Mesothelial cell of epicardium (in vitro differentiated cells): ENCODE measurements around the gene IPO7. TPM values are rescaled to one million over a fixed set of nuclear protein-coding genes. Genes with fewer than 3 reads are reported as not detected.

Source experiments
- DNase-seq, 2 experiments: peaks; one replicate each; pipeline ENCODE4 v3.0.0; 2021; ENCODE audit warnings: low spot score in 2 of 2; ENCODE audit not compliant: unreplicated experiment in 2 of 2
- H3K27ac Mint-ChIP-seq: 2 replicates; pipeline ENCODE4 v1.8.0; 2021; ENCODE audit warnings: mixed read lengths
- H3K27me3 Mint-ChIP-seq: 2 replicates; pipeline ENCODE4 v1.8.0; 2021; ENCODE audit warnings: low read depth, mixed read lengths
- H3K36me3 Mint-ChIP-seq: 2 replicates; pipeline ENCODE4 v1.8.0; 2021; ENCODE audit warnings: mixed read lengths
- H3K4me1 Mint-ChIP-seq: 2 replicates; pipeline ENCODE4 v1.8.0; 2021; ENCODE audit warnings: mixed read lengths
- H3K4me3 Mint-ChIP-seq: 2 replicates; pipeline ENCODE4 v1.8.0; 2021; ENCODE audit warnings: mild to moderate bottlenecking, moderate library complexity, mixed read lengths
- H3K9me3 Mint-ChIP-seq: 2 replicates; pipeline ENCODE4 v1.8.0; 2021; ENCODE audit warnings: mixed read lengths
- total RNA-seq: library from RNA; stranded (reverse); gene quantifications from 3 replicates; pipeline ENCODE4 v1.2.1, GENCODE V29; 2021
- TF ChIP-seq, protein P1 (sequence below): fragments of 200-600 bp; sonication (generic); IDR thresholded peaks from one replicate; pipeline ENCODE4 v1.5.0; 2021; ENCODE audit warnings: antibody characterized with exemption; ENCODE audit not compliant: unreplicated experiment

The IPO7 gene
- total RNA-seq, 1 donor from 2014 or later, result 123 TPM

- peak; percentile 97 to 100 for DNase-seq
- Mint-ChIP-seq H3K4me1 (peaks cover 19% of the 10 kb centered on the region), H3K27me3 (no peaks in the 10 kb centered on the region), H3K4me3 (peak within 1 kb of the TSS; percentile 94), H3K36me3 (peaks cover 9% of the 10 kb centered on the region), H3K27ac (peak within 1 kb of the TSS; percentile 99), H3K9me3 (peaks cover 4% of the 10 kb centered on the region)
- TF ChIP-seq, protein P1, sequence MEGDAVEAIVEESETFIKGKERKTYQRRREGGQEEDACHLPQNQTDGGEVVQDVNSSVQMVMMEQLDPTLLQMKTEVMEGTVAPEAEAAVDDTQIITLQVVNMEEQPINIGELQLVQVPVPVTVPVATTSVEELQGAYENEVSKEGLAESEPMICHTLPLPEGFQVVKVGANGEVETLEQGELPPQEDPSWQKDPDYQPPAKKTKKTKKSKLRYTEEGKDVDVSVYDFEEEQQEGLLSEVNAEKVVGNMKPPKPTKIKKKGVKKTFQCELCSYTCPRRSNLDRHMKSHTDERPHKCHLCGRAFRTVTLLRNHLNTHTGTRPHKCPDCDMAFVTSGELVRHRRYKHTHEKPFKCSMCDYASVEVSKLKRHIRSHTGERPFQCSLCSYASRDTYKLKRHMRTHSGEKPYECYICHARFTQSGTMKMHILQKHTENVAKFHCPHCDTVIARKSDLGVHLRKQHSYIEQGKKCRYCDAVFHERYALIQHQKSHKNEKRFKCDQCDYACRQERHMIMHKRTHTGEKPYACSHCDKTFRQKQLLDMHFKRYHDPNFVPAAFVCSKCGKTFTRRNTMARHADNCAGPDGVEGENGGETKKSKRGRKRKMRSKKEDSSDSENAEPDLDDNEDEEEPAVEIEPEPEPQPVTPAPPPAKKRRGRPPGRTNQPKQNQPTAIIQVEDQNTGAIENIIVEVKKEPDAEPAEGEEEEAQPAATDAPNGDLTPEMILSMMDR, result no peak
Measured at GRCh38 chr11:9460322-9461062, 76.0 kb downstream of the IPO7 start, which contains the start of gene ZNF143. Gene ZNF143, plus strand, starts transcription at chr11:9461012. Its CDS starts 10,297 bp downstream, at chr11:9471309.

DNA sequence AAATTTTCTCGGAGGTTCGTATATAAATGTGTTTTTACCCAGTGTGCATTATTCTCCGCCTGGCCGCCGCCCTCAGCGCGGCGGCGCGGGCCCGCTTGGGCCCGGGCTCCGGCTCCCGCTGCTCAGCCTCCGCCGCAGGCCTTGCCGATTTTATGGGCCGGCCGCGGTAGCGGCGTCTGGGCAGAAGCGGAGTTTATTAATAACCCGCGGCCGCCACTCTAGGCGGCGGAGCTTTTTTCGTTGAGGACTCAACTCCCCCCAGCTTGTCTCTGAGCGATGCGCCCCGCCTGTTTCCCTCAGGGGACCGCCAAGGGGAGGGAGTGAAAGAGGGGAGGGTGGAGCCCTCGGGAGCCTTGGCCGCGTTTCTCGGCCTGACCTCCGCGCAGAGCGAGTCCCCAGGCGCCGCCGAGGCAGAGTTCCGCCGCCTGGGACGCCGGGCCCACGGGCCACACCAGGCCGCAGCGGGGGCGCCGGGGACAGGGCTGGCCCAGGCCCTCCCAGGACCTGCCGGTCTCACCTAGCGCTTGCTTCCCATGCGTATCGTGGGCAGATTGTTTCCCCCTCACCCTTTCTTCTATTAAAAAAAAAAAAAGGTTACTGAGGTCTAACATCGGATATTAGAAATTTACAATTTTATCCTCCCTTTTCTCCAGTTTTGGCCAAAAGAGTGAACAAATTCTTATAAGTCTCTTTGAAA, 76.8 kb downstream of the IPO7 start:
- Mint-ChIP-seq H3K36me3 (peaks cover 7% of the 10 kb centered on the region), H3K9me3 (peaks cover 4% of the 10 kb centered on the region), H3K4me1 (peaks cover 19% of the 10 kb centered on the region), H3K27me3 (no peaks in the 10 kb centered on the region), H3K27ac (peak overlapping the region; percentile 99), H3K4me3 (peak overlapping the region; percentile 94)
- DNase-seq, result peak; percentile 65 to 81
- TF ChIP-seq, protein P1, result no peak

DNA sequence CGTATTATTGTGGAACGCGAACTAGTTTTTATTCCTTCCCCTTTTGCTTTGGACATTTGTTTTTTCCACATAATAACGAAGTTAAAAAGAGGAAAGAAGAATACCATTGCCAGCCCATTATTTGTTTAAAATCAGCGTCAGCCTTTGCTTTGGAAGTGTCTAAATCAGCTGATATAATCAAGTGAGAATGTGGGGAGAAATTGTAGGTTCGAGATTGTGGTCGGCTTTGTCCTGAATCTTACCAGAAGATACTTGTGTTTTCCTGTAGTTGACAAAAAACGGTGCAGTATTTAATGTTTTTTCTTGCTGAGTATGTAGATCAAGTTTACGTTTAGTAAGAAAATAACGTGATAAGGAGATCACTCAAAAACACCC, 77.3 kb downstream of the IPO7 start:
- Mint-ChIP-seq H3K27me3 (no peaks in the 10 kb centered on the region), H3K4me3 (peak overlapping the region; percentile 94), H3K4me1 (peaks cover 19% of the 10 kb centered on the region), H3K9me3 (peaks cover 4% of the 10 kb centered on the region), H3K27ac (peak overlapping the region; percentile 96), H3K36me3 (peaks cover 7% of the 10 kb centered on the region)
- TF ChIP-seq, protein P1, result no peak
- DNase-seq, result no peak

DNA sequence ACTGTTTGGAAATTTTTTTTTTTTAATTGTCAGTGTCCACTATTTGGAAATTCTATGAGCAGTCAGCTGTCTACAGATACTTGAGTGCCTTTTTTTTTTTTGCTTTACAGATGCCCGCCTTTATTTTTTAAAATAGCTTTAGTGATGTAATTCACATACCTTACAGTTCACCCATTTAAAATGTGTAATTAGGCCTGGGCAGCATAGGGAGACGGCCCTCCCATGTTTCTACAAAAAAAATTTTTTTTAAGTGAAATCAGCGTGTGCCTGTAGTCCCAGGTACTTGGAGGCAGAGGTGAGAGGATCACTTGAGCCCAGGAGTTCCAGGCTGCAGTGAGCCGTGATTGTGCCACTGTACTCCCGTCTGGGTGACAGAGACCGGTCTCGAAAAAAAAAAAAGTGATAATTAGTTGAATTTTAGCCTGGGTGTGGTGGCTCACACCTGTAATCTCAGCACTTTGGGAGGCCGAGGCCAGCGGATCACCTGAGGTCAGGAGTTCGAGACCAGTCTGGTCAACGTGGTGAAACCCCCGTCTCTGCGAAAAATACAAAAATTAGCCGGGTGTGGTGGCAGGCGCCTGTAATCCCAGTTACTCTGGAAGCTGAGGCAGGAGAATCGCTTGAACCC, 77.8 kb downstream of the IPO7 start:
- H3K36me3 Mint-ChIP-seq, result peaks cover 7% of the 10 kb centered on the region
- peak overlapping the region; percentile 94 for H3K4me3 Mint-ChIP-seq
- H3K4me1 Mint-ChIP-seq, result peaks cover 19% of the 10 kb centered on the region
- peak overlapping the region; percentile 96 for H3K27ac Mint-ChIP-seq
- H3K9me3 Mint-ChIP-seq, result peaks cover 4% of the 10 kb centered on the region
- TF ChIP-seq, protein P1, result no peak
- H3K27me3 Mint-ChIP-seq, result no peaks in the 10 kb centered on the region
- no peak for DNase-seq

DNA sequence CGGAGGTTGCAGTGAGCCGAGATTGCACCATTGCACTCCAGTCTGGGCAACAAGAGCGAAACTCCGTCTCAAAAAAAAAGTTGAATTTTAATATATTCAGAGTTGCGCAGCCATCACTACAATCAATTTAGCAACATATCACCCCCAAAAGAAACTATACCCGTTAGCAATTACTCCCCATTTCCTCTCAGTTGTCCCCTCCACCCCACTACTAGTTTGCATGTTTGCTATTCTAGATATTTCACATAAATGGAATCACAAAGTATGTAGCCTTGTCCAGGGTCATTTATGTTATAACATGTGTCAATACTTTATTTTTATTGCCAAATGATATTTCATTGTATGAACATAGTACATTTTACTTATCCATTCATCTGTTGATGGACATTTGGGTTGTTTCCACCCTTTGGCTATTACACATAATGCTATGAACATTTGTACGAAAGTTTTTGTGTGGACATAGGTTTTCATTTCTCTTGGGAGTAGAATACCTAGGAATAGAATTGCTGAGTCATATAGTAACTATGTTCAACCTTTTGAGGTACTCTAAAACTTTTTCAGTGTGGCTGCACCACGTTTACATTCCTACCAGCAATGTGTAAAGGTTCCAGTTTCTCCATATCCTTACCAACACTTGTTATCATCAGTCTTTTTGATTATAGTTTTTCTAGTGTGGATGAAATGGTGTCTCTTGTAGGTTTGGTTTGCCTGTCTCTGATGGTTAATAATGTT, 78.5 kb downstream of the IPO7 start:
- Mint-ChIP-seq H3K4me1 (peaks cover 19% of the 10 kb centered on the region), H3K27me3 (no peaks in the 10 kb centered on the region), H3K36me3 (peaks cover 9% of the 10 kb centered on the region), H3K27ac (peak overlapping the region; percentile 96), H3K9me3 (peaks cover 4% of the 10 kb centered on the region), H3K4me3 (peak overlapping the region; percentile 67)
- TF ChIP-seq, protein P1, result no peak
- no peak for DNase-seq
